DOHH2 (cell line): ENCODE results near the gene ADGRG6.

Source experiments
- H3F3A ChIP-seq: fragments of 200-600 bp; sonication (generic), shearing (Covaris generic); 2 replicates; pipeline ENCODE4 v1.6.0; 2016; ENCODE audit warnings: antibody characterized with exemption, mild to moderate bottlenecking; ENCODE audit not compliant: control insufficient read depth, insufficient read depth
- H3K27ac ChIP-seq: fragments of 200-600 bp; sonication (generic); 2 replicates; pipeline ENCODE4 v1.5.1; 2014; ENCODE audit warnings: low read depth, mild to moderate bottlenecking, low read length, moderate library complexity
- H3K27me3 ChIP-seq: fragments of 200-600 bp; sonication (generic); 2 replicates; pipeline ENCODE4 v1.6.1; 2014; ENCODE audit warnings: mild to moderate bottlenecking, low read length, mixed read lengths; ENCODE audit not compliant: control insufficient read depth
- H3K36me3 ChIP-seq: fragments of 200-600 bp; sonication (generic); 2 replicates; pipeline ENCODE4 v1.6.1; 2014; ENCODE audit warnings: mild to moderate bottlenecking, low read length, moderate library complexity, mixed read lengths; ENCODE audit not compliant: control insufficient read depth
- H3K4me1 ChIP-seq: fragments of 200-600 bp; sonication (generic); 2 replicates; pipeline ENCODE4 v1.6.1; 2014; ENCODE audit warnings: mild to moderate bottlenecking, low read length, mixed read lengths; ENCODE audit not compliant: control insufficient read depth
- H3K4me2 ChIP-seq: fragments of 200-600 bp; sonication (generic); 2 replicates; pipeline ENCODE4 v1.6.0; 2014; ENCODE audit warnings: mild to moderate bottlenecking, low read length, moderate library complexity
- H3K4me3 ChIP-seq: fragments of 200-600 bp; sonication (generic); 2 replicates; pipeline ENCODE4 v1.5.1; 2014; ENCODE audit warnings: mild to moderate bottlenecking, low read length, mixed read lengths
- H3K79me2 ChIP-seq: fragments of 200-600 bp; sonication (generic); 2 replicates; pipeline ENCODE4 v1.6.1; 2014; ENCODE audit warnings: mild to moderate bottlenecking, low read length, mixed read lengths; ENCODE audit not compliant: control insufficient read depth
- H3K9me2 ChIP-seq: fragments of 200-600 bp; sonication (generic); replicated peaks from 2 replicates; pipeline ENCODE4 v1.6.1; 2014; ENCODE audit warnings: mild to moderate bottlenecking, low read length, mixed read lengths; ENCODE audit not compliant: control insufficient read depth
- H3K9me3 ChIP-seq: fragments of 200-600 bp; sonication (generic); 2 replicates; pipeline ENCODE4 v1.6.1; 2014; ENCODE audit warnings: antibody characterized with exemption, low read length, mixed read lengths; ENCODE audit not compliant: control insufficient read depth, insufficient read depth
- H4K20me1 ChIP-seq: fragments of 200-600 bp; sonication (generic); 2 replicates; pipeline ENCODE4 v1.6.0; 2014; ENCODE audit warnings: low read depth, mild to moderate bottlenecking, antibody characterized with exemption, low read length, moderate library complexity; ENCODE audit not compliant: control insufficient read depth, insufficient read depth
- EZH2phosphoT487 ChIP-seq: fragments of 200-600 bp; sonication (generic); IDR thresholded peaks from 2 replicates; pipeline ENCODE4 v1.6.1; 2017; ENCODE audit warnings: borderline replicate concordance, mild to moderate bottlenecking, antibody characterized with exemption, low read length, moderate library complexity, mixed read lengths
- TF ChIP-seq, protein P1 (sequence below): fragments of 200-600 bp; sonication (generic); IDR thresholded peaks from one replicate; pipeline ENCODE4 v1.5.1; 2014; ENCODE audit warnings: antibody characterized with exemption, mild to moderate bottlenecking, low read depth, low read length; ENCODE audit not compliant: poor library complexity, severe bottlenecking

ADGRG6 gene

DNA sequence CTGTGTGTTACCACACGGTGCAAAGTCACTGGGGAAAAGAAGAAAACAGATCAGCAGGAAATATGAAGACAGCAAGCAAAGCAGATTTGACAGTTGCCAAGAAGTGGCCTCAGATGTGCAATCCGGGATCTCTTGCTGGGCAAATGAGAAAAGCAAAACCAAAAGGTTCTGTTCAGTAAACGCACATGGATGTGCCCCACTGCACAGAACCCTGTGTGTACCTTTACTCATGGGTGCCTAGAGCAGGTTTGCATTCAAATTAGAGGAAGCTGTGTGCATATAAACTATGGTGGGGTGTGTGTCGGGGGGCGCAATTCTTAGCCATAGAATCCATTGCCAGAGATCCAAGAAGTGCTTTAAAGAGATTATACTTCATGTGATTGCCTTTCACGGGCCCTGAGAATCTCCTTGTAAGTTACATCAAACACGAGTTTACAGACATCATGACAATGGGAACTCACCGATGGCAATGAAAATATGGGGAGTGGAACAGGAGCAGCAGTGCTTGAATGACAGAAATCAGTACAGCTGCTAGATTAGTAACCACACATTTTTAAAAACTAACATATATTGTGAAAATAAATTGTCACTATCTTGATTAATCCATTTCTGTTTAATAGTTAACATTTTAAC lies 154.3 kb downstream of the ADGRG6 start:
- no peak overlapping the region for H3K4me2 ChIP-seq
- no peak for TF ChIP-seq EZH2phosphoT487
- TF ChIP-seq, protein P1, sequence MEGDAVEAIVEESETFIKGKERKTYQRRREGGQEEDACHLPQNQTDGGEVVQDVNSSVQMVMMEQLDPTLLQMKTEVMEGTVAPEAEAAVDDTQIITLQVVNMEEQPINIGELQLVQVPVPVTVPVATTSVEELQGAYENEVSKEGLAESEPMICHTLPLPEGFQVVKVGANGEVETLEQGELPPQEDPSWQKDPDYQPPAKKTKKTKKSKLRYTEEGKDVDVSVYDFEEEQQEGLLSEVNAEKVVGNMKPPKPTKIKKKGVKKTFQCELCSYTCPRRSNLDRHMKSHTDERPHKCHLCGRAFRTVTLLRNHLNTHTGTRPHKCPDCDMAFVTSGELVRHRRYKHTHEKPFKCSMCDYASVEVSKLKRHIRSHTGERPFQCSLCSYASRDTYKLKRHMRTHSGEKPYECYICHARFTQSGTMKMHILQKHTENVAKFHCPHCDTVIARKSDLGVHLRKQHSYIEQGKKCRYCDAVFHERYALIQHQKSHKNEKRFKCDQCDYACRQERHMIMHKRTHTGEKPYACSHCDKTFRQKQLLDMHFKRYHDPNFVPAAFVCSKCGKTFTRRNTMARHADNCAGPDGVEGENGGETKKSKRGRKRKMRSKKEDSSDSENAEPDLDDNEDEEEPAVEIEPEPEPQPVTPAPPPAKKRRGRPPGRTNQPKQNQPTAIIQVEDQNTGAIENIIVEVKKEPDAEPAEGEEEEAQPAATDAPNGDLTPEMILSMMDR, result no peak

DNA sequence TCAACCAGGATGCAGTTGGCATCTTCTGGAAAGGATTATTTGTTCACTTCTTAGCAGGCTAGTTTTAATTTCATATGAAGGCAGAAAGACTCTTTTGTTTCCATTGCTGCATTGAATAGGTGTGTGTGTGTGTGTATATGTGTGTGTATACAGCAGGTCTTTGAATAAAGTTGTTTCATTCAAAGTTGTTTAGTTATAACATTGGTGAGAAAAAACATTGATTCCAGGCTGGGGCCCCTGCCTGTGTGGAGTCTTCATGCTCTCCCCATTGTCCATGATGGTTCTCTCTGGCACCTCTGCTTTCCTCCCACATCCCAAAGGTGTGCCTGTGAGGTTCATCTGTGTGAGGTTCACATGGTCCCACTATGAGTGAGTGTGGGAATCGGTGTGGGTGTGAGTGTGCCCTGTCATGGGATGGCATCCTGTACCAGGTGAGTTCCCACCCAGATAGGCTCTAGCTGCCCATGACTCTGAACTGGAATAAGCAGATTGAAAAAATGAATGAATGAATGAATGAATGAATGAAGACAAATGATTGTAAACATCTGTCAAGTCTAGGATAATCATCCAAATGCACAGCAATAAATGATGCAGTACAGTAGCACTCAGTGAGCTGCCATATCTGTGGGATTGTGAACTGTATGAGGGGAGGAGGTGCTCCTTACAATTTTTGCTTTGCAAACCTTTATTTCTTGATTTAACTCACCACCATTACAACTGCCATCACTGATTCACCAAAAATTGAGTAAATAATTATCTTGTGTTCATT lies 156.0 kb downstream of the ADGRG6 start:
- no peaks in the 10 kb centered on the region for H3K36me3 ChIP-seq
- H3K27ac ChIP-seq, result no peak overlapping the region
- no peaks in the 10 kb centered on the region for H3K4me1 ChIP-seq
- H3K79me2 ChIP-seq, result no peaks in the 10 kb centered on the region
- H3K9me3 ChIP-seq, result no peaks in the 10 kb centered on the region
- TF ChIP-seq EZH2phosphoT487, result no peak
- TF ChIP-seq, protein P1, result no peak
- H3K27me3 ChIP-seq, result no peaks in the 10 kb centered on the region
- H4K20me1 ChIP-seq, result no peaks in the 10 kb centered on the region
- no peak overlapping the region for H3K4me3 ChIP-seq
- no peaks in the 10 kb centered on the region for H3F3A ChIP-seq
- H3K9me2 ChIP-seq, result no peaks in the 10 kb centered on the region
- no peak overlapping the region for H3K4me2 ChIP-seq

More for the DNA sequence above, 154.3 kb downstream of the ADGRG6 start:
- no peaks in the 10 kb centered on the region for H3K36me3 ChIP-seq
- no peaks in the 10 kb centered on the region for H3K27me3 ChIP-seq
- H3K9me3 ChIP-seq, result no peaks in the 10 kb centered on the region
- H3K27ac ChIP-seq, result no peak overlapping the region
- no peaks in the 10 kb centered on the region for H3K79me2 ChIP-seq
- H3F3A ChIP-seq, result no peaks in the 10 kb centered on the region
- no peaks in the 10 kb centered on the region for H3K4me1 ChIP-seq
- no peak overlapping the region for H3K4me3 ChIP-seq
- no peaks in the 10 kb centered on the region for H3K9me2 ChIP-seq
- H4K20me1 ChIP-seq, result no peaks in the 10 kb centered on the region

DNA sequence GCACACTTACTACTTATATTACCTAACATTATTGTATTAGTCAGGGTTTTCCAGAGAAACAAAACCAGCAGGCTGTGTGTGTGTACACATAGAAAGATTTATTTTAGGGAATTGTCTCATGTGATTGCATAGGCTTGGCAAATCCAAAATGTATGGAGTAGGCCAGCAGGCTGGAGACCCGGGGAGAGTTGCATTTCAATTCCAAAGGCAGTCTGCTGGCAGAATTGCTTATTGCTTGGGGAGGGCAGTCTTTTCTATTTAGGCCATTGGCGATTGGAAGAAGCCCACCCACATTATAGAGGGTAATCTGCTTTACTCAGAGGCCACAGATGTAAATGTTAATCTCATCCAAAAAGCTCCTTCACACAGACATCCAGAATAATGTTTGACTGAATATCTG lies 157.0 kb downstream of the ADGRG6 start:
- TF ChIP-seq EZH2phosphoT487, result no peak
- TF ChIP-seq, protein P1, result no peak
- Histone ChIP-seq H3K4me1 (no peaks in the 10 kb centered on the region), H3K4me3 (no peak overlapping the region), H4K20me1 (no peaks in the 10 kb centered on the region), H3K36me3 (no peaks in the 10 kb centered on the region), H3K4me2 (no peak overlapping the region), H3K9me2 (no peaks in the 10 kb centered on the region), H3K9me3 (no peaks in the 10 kb centered on the region), H3K79me2 (no peaks in the 10 kb centered on the region), H3K27me3 (no peaks in the 10 kb centered on the region), H3F3A (no peaks in the 10 kb centered on the region), H3K27ac (no peak overlapping the region)
